HepG2 (cell line): ENCODE measurements around the gene MYO3B. TPM values are rescaled to one million over a fixed set of nuclear protein-coding genes. Genes with fewer than 3 reads are reported as not detected.

Source experiments
- ATAC-seq: fragments of 200-7000 bp; cut with Tn5 transposase; 3 replicates; pipeline ENCODE4 v1.9.1; 2020; ENCODE audit warnings: mild to moderate bottlenecking, moderate library complexity
- BruUV-seq: library from RNA; stranded (reverse); fragments of 400-500 nt; replicated peaks from 2 replicates; lab custom pipeline; 2021; lab: Mats Ljungman, UMichigan
- CTCF ChIA-PET: fragments of 300-600 bp; formaldehyde crosslinking; extraction: SDS; loops from one replicate; lab custom pipeline; 2021; ENCODE audit warnings: low total read pairs, inconsistent platforms, low intra/inter-chr PET ratio; lab: Yijun Ruan, JAX
- POLR2A ChIA-PET: fragments of 350-600 bp; sonication (Branson Sonifier 250); formaldehyde crosslinking; loops from one replicate; lab custom pipeline; 2020; ENCODE audit warnings: antibody characterized with exemption, inconsistent platforms; lab: Yijun Ruan, JAX
- DNase-seq: peaks from one replicate; pipeline ENCODE4 v3.0.0-alpha.2; 2015; ENCODE audit warnings: low spot score
- FAIRE-seq: peaks from 3 replicates; lab custom pipeline; 2011; peaks lifted over from hg19 to GRCh38; lab: Jason Lieb, UNC
- H2AFZ ChIP-seq: one replicate; pipeline ENCODE4 v1.6.1; 2011; ENCODE audit warnings: low read length, inconsistent platforms
- H3K27ac ChIP-seq: fragments of 300-600 bp; 3 replicates; pipeline ENCODE4 v1.8.0; 2011; ENCODE audit warnings: mixed run types, mild to moderate bottlenecking, mixed read lengths, low read length, inconsistent platforms; ENCODE audit not compliant: insufficient read depth; ENCODE audit errors: extremely low read length
- H3K27me3 ChIP-seq, 2 experiments: fragments of 200-600 bp in 1 of 2; 2 replicates in 1 of 2; 3 replicates in 1 of 2; pipeline versions ENCODE4 v1.6.0 to v1.8.0; 2011; ENCODE audit warnings: low read length in 2 of 2, mild to moderate bottlenecking in 2 of 2, moderate library complexity in 2 of 2, inconsistent platforms in 1 of 2; ENCODE audit not compliant: insufficient read depth in 2 of 2, control insufficient read depth in 1 of 2
- H3K36me3 ChIP-seq, 2 experiments: fragments of 200-600 bp in 1 of 2; replicated peaks in 1 of 2; 2 replicates in 1 of 2; 3 replicates in 1 of 2; pipeline versions ENCODE4 v1.5.1 to v1.8.0; 2011; ENCODE audit warnings: low read length in 2 of 2, inconsistent platforms in 1 of 2; ENCODE audit not compliant: insufficient read depth in 2 of 2, control insufficient read depth in 1 of 2
- H3K4me1 ChIP-seq: 2 replicates; pipeline ENCODE4 v1.5.1; 2012; ENCODE audit warnings: low read length, inconsistent platforms; ENCODE audit not compliant: insufficient read depth
- H3K4me2 ChIP-seq: 2 replicates; pipeline ENCODE4 v1.6.0; 2011; ENCODE audit warnings: low read depth, low read length, inconsistent platforms
- H3K4me3 ChIP-seq, 3 experiments: fragments of 200-600 bp in 1 of 3; sonication (generic), shearing (Covaris generic) in 1 of 3; replicated peaks in 1 of 3; 2 replicates each; pipeline ENCODE4 v1.5.1; 2011 to 2016; ENCODE audit warnings: low read length in 3 of 3, inconsistent platforms in 2 of 3, low read depth in 2 of 3, mild to moderate bottlenecking in 2 of 3, control low read depth in 1 of 3, mixed read lengths in 1 of 3; ENCODE audit not compliant: insufficient read depth in 1 of 3
- H3K79me2 ChIP-seq: one replicate; pipeline ENCODE4 v1.6.1; 2011; ENCODE audit warnings: low read length, inconsistent platforms; ENCODE audit not compliant: insufficient read depth
- H3K9ac ChIP-seq: 2 replicates; pipeline ENCODE4 v1.6.0; 2011; ENCODE audit warnings: mild to moderate bottlenecking, low read depth, low read length, inconsistent platforms; ENCODE audit not compliant: insufficient read depth
- H3K9me3 ChIP-seq: 2 replicates; pipeline ENCODE4 v1.5.1; 2012; ENCODE audit warnings: mild to moderate bottlenecking, low read length
- H4K20me1 ChIP-seq: 2 replicates; pipeline ENCODE4 v1.6.0; 2011; ENCODE audit warnings: inconsistent platforms, mild to moderate bottlenecking, low read length, moderate library complexity; ENCODE audit not compliant: insufficient read depth
- AFF4 ChIP-seq: sonication (generic); formaldehyde crosslinking; IDR thresholded peaks from 2 replicates; pipeline ENCODE4 v1.4.0; 2020; ENCODE audit warnings: missing genetic modification reagents
- NFIB ChIP-seq: sonication (generic); formaldehyde crosslinking; IDR thresholded peaks from 2 replicates; pipeline ENCODE4 v1.9.0; 2021; ENCODE audit warnings: missing genetic modification reagents, mild to moderate bottlenecking, borderline replicate concordance
- NR1H2 ChIP-seq: sonication (generic); formaldehyde crosslinking; IDR thresholded peaks from 2 replicates; pipeline ENCODE4 v1.8.1; 2022; ENCODE audit warnings: low read depth, missing genetic modification reagents, borderline replicate concordance
- PCBP2 ChIP-seq: fragments of 200-400 bp; formaldehyde crosslinking; optimal IDR thresholded peaks from 2 replicates; pipeline ENCODE3; 2018; ENCODE audit warnings: low read length, low read depth; ENCODE audit not compliant: poor library complexity, severe bottlenecking
- REXO4 ChIP-seq: sonication (generic); formaldehyde crosslinking; IDR thresholded peaks from 2 replicates; pipeline ENCODE4 v1.8.0; 2022; ENCODE audit warnings: missing genetic modification reagents, mild to moderate bottlenecking, borderline replicate concordance
- RFX1 ChIP-seq: fragments of 450-650 bp; IDR thresholded peaks from 2 replicates; pipeline ENCODE4 v1.6.1; 2017
- SYNCRIP ChIP-seq: fragments of 200-400 bp; formaldehyde crosslinking; IDR thresholded peaks from 2 replicates; pipeline ENCODE4 v1.6.1; 2018; ENCODE audit warnings: mild to moderate bottlenecking, low read depth, low read length; ENCODE audit not compliant: insufficient read depth
- THAP7 ChIP-seq: sonication (generic); formaldehyde crosslinking; IDR thresholded peaks from 2 replicates; pipeline ENCODE4 v1.8.1; 2023; ENCODE audit warnings: mild to moderate bottlenecking, missing genetic modification reagents
- ZNF883 ChIP-seq: sonication (generic); formaldehyde crosslinking; IDR thresholded peaks from 2 replicates; pipeline ENCODE4 v1.5.1; 2020; ENCODE audit warnings: mild to moderate bottlenecking, missing genetic modification reagents; ENCODE audit errors: not compliant biosample characterization
- WGBS: methylation state at CpG from one replicate; pipeline ENCODE4 v1.1.6; 2017; ENCODE audit warnings: low lambda C conversion rate; 5-methylcytosine and 5-hydroxymethylcytosine counted together
- in situ Hi-C: cut with HindIII; loops from 2 replicates; pipeline ENCODE4 v1.10.0; 2017; ENCODE audit warnings: low pct_unique_long_range_greater_than_20kb; ENCODE audit not compliant: extremely low pct_ligation_motif_present
- intact Hi-C: fragments of 100-400 bp; cut with micrococcal nuclease; formaldehyde crosslinking; loops from one replicate; pipeline ENCODE4 v1.10.0; 2022; ENCODE audit not compliant: unreplicated experiment
- polyA plus RNA-seq, 8 experiments: library from polyadenylated mRNA; depleted of rRNA in 3 of 8; stranded (reverse) in 7 of 8; unstranded in 1 of 8; fragments of >200 nt; fragmentation: Illumina TruSeq in 4 of 8; extraction: Trizol in 4 of 8; gene quantifications; 2 replicates each; pipeline versions ENCODE4 v1.2.1 to v1.2.3, GENCODE V29; 2011 to 2016; ENCODE audit warnings: low read depth in 4 of 8, missing spikeins in 1 of 8, mixed read lengths in 1 of 8; ENCODE audit not compliant: insufficient read depth in 1 of 8
- total RNA-seq, 5 experiments: library from RNA; depleted of rRNA; stranded (reverse); fragments of >200 nt; fragmentation: Illumina TruSeq; extraction: Trizol; gene quantifications; 2 replicates each; pipeline ENCODE4 v1.2.3, GENCODE V29; 2016; ENCODE audit warnings: low read depth in 1 of 5
- TF ChIP-seq, protein P1 (sequence below): sonication (generic); formaldehyde crosslinking; IDR thresholded peaks from 2 replicates; pipeline ENCODE4 v1.8.1; 2023; ENCODE audit warnings: missing genetic modification reagents, inconsistent platforms, borderline replicate concordance

MYO3B gene
- total and polyA plus RNA-seq, 2 of the 13 experiments (the other 11 are each of a cell fraction or from before 2014, with no cell fraction given), result 0.01 TPM; not detected in 1

GRCh38 chr2:170166735-170167134 lies 11.2 kb upstream of the MYO3B start (continued):
- TF ChIP-seq THAP7, result no peak
- TF ChIP-seq NR1H2 (CRISPR knock-in tag), result no peak

DNA sequence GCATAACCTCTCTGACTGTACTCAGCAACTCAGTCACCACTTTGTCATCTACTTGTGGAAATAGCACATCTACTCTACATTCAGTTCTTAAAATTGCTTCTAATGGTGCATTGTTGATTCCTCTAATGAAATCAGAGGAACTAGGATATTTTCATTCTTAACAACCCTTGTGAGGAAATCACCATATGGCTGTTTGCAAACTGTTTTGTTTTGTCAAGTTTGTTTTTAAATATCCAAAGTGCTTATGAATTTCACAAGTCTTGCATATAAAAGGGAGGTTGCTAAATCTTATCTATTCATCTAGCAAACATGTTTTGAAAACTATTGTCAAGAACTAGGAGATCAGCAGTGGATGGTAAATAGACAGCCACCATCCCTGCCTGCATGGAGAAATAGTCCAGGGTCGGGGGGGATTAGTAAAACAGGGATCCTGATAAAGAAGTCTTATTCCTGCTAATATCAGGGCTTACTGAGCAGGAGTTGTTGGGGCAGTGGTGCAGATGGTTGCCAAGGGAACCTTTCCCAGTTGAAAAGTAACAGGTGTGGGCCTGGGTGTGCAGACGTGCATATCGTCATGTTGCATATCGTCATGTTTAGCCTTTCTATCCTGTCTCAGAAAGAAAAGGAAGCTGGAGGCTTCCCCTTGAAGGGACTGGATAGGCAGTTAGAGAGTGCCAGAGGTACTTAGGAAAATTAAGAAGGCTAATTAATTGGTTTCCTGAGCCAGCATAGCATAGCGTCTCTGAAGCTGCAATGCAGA lies 7.5 kb upstream of the MYO3B start:
- TF ChIP-seq REXO4 (CRISPR knock-in tag) (no peak), PCBP2 (no peak)
- TF ChIP-seq, all 625 proteins: peak for 0
- intact Hi-C loops, result no loop called here
- CTCF ChIA-PET, result no interaction called here
- no peak overlapping the region for H3K27ac ChIP-seq
- H3K4me1 ChIP-seq, result no peaks in the 10 kb centered on the region
- H4K20me1 ChIP-seq, result no peaks in the 10 kb centered on the region
- no peak for FAIRE-seq
- WGBS, result 26% methylated on average over 5 of the region's 5 CpGs
- no peaks in the 10 kb centered on the region for H3K79me2 ChIP-seq
- POLR2A ChIA-PET, result no interaction called here
- H3K9ac ChIP-seq, result no peak overlapping the region
- H2AFZ ChIP-seq, result no peak overlapping the region
- H3K4me2 ChIP-seq, result no peak overlapping the region
- no peaks in the 10 kb centered on the region for H3K9me3 ChIP-seq
- H3K36me3 ChIP-seq, result no peaks in the 10 kb centered on the region
- no TSS peak for BruUV-seq
- no peak for ATAC-seq
- in situ Hi-C loops, result no loop called here
- H3K4me3 ChIP-seq, result no peak overlapping the region
- H3K27me3 ChIP-seq, result peaks cover 0 to 19% of the 10 kb centered on the region in 2 experiments; a peak in 3 of 5 replicates
- no peak for DNase-seq

GRCh38 chr2:170176212-170176611 lies 1.7 kb upstream of the MYO3B start:
- Histone ChIP-seq H3K27me3 (no peaks in the 10 kb centered on the region; a peak in 1 of 5 replicates), H2AFZ (no peak overlapping the region), H3K4me3 (no peak overlapping the region), H3K9me3 (no peaks in the 10 kb centered on the region), H3K27ac (no peak overlapping the region), H3K4me2 (no peak overlapping the region), H3K9ac (no peak overlapping the region), H3K36me3 (no peaks in the 10 kb centered on the region), H3K79me2 (no peaks in the 10 kb centered on the region), H4K20me1 (no peaks in the 10 kb centered on the region), H3K4me1 (no peaks in the 10 kb centered on the region)
- in situ Hi-C loops (no loop called here), intact Hi-C loops (no loop called here)
- ATAC-seq (no peak), DNase-seq (no peak), FAIRE-seq (no peak)
- ChIA-PET CTCF (no interaction called here), POLR2A (no interaction called here)
- no TSS peak for BruUV-seq
- 47% methylated on average over 6 of the region's 6 CpGs for WGBS
- TF ChIP-seq RFX1 (no peak), SYNCRIP (no peak), AFF4 (no peak), ZNF883 (CRISPR knock-in tag) (no peak), NFIB (CRISPR knock-in tag) (no peak)
- TF ChIP-seq, protein P1, sequence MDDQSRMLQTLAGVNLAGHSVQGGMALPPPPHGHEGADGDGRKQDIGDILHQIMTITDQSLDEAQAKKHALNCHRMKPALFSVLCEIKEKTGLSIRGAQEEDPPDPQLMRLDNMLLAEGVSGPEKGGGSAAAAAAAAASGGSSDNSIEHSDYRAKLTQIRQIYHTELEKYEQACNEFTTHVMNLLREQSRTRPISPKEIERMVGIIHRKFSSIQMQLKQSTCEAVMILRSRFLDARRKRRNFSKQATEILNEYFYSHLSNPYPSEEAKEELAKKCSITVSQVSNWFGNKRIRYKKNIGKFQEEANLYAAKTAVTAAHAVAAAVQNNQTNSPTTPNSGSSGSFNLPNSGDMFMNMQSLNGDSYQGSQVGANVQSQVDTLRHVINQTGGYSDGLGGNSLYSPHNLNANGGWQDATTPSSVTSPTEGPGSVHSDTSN (CRISPR knock-in tag), result no peak
